MM.1S (cell line): ENCODE measurements around the gene IL17RB.

Experiments
- EZH2 ChIP-seq: fragments of 300-600 bp; sonication (generic); optimal IDR thresholded peaks from 2 replicates; pipeline ENCODE3; 2017; ENCODE audit warnings: low read depth, mild to moderate bottlenecking, antibody characterized with exemption, low read length, mixed read lengths
- EZH2phosphoT487 ChIP-seq: fragments of 300-600 bp; sonication (generic); IDR thresholded peaks from 2 replicates; pipeline ENCODE4 v1.6.1; 2018; ENCODE audit warnings: antibody characterized with exemption, low read length
- TF ChIP-seq, protein P1 (sequence below): fragments of 300-600 bp; sonication (generic); IDR thresholded peaks from 2 replicates; pipeline ENCODE4 v1.5.1; 2016; ENCODE audit warnings: antibody characterized with exemption, low read length, mixed read lengths

- TF ChIP-seq, protein P1, sequence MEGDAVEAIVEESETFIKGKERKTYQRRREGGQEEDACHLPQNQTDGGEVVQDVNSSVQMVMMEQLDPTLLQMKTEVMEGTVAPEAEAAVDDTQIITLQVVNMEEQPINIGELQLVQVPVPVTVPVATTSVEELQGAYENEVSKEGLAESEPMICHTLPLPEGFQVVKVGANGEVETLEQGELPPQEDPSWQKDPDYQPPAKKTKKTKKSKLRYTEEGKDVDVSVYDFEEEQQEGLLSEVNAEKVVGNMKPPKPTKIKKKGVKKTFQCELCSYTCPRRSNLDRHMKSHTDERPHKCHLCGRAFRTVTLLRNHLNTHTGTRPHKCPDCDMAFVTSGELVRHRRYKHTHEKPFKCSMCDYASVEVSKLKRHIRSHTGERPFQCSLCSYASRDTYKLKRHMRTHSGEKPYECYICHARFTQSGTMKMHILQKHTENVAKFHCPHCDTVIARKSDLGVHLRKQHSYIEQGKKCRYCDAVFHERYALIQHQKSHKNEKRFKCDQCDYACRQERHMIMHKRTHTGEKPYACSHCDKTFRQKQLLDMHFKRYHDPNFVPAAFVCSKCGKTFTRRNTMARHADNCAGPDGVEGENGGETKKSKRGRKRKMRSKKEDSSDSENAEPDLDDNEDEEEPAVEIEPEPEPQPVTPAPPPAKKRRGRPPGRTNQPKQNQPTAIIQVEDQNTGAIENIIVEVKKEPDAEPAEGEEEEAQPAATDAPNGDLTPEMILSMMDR: no peak
- TF ChIP-seq EZH2 (no peak), EZH2phosphoT487 (no peak)
Observed at GRCh38 chr3:53804697-53805462, 41.5 kb upstream of the IL17RB start.
